ENCODE data around the gene KMT2C.

The KMT2C gene

GRCh38 chr7:152193880-152194279 lies 241.9 kb downstream of the KMT2C start:
- DNase-seq: no peak

DNA sequence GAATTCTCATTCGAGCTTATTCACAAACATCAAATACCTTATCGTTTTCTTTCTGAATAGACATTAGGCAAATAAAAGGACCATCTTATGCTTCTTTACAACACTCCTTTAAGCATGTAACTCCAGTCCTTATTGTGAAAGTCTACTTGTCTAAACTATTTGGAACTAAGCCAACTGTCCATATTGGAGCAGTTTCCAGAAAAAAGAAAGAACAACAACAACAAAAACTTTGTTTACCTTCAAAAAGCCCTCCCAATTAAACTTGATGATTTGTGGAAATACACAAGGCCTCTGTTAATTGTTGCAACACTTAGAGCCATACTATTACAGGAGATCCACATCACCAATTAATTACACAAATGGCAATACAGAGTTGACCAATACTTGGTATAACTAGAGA lies 246.7 kb downstream of the KMT2C start:
- no peak for DNase-seq

- DNase-seq: no peak
Observed at GRCh38 chr7:152185558-152185957, 250.2 kb downstream of the KMT2C start.

DNA sequence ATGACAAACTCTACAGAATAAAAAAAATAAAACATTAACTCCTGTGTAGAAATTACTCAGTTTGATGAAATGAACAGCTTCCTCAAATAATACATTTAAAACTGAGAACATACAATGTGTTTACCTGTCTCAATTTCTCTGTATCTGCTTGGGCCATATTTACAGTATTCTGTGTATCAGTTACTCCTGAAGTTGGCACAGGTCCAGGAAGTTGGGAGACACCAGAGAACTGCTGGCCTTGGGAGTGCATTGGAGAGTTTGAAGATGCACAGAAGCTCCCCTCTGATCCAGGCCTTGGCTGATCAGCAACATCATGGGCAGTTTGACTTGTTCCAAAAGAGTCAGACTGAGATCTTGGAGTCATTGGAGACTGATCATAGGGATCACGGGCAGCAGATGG lies 255.2 kb downstream of the KMT2C start:
- no peak for DNase-seq

- no peak for DNase-seq
Observed at GRCh38 chr7:152180048-152180447, 255.8 kb downstream of the KMT2C start.

DNA sequence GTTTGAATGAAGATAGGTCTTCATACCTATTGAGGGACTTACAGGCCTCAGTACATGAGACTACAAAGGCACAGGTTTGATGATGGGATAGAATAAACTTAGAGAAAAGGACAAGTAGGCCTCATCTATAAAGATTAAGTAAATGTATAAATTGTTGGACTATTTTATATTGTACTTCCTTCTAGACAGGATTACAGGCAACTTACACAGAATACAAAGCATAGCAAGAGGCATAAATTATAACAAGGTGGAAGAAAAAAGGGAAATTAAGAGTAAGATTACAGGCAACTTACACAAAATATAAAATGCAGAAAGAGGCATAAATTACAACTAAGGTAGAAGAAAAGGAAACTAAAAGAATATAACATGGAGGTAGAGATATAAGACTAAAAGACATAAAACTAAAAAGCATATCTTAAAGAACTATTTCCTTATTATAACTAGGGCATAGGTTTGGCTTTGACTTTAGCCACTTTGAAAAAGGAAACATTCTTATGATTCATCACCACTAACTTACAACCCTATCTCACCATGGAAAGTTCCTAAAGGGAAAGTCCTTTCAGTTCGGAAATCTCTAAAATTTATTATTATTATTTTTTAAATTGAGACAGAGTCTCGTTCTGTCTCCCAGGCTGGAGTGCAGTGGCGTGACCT lies 257.3 kb downstream of the KMT2C start:
- DNase-seq: no peak

DNA sequence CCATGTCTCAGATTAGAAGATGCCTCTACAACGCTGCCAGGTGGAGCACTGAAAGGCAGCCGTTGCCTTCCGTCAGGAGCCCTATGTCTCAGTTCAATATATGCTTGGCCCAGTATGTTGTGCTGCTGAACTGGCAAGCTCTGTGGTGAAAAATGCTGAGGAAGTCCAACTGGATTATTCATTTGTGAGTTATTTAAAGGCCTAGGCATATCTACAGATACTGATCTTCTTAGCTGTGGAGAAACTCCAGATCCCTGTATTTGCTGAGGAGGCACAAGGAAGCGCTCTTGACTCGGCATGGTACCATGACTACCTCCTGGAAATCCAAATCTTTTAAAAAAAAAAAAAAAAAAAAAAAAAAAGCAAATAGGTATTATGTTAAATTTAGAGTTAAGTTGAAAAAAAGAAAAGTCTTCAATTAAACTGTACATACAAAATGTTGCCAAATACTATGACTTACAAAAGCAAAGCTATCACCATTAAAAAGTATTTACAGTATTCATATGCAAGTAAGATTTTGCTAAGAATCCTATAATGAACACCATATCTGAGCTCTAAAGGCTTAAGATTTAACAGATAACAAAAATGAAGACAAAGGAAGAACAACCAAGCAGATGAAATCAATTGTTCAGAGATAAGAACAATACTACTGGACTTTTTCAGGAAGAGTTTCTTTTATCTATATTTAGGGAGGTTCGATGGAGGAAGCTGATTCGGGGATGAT lies 258.0 kb downstream of the KMT2C start:
- no peak for DNase-seq

DNA sequence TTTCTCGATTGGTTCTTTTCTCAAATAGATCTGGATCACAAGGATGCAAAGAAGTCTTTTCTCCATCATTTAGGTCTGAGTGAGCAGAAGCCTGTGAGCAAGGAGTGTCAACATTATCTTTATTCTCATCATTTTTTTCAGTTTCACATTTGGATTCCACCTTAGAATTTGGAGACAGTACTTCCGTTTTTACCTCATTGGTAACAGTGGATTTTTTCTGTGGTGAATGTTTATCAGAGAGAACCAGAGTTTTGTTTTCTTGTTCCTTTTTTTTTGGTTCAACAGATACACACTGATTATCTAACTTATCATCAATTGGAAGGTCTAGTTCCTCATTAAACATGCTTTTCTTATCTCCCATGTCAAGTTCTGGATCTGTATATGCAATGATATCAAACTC lies 259.0 kb downstream of the KMT2C start:
- DNase-seq: no peak

DNA sequence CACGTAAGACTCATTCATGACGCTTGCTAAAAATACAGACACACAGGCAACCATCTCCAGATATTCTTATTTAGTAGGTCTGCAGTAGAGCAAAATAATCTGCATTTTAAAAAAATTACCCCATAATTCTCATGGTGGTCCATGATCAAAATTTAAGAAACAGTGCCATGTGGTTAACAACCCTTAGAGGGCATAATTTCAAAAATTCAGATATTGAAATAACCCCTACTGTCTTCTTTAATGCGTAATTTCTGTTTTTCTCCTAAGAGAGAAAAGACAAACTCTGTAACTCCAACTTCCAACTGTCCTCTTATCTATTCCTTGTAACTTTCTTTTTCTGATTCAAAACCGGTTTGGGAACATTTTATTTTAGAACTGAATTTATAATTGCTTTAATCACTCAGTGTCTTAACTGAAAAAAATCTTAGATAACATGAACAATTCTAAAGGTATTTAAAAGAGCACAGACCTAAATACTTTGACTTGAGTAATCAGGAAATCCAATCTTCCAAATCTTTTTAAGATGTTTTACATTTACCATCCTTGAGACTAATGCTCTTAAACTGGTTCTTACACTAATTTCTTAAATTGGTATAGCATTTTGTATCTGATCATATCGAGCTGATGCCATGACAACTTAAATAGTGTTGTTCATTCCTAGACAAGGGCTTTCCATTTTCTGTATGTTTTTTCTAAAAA lies 262.3 kb downstream of the KMT2C start:
- no peak for DNase-seq

DNA sequence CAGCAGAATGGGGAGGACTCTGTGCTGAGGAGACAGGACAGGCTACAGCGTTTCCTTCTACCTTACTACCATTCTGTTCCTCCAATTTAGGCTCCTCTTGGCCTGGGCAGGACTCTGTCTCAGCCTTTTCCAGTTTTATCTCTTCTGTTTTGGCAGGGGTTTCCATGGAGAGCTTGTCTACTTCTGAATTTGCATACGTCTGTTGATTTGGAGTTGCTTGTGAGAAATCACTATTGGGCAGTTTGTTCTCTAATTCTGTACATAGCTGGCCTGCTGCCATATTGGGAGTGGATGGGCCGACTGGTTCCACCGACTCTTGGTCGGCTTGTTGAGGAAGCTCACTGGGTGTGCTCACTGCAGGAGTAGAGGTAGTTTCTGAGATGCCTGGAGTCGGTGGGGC lies 273.5 kb downstream of the KMT2C start:
- no peak for DNase-seq

DNA sequence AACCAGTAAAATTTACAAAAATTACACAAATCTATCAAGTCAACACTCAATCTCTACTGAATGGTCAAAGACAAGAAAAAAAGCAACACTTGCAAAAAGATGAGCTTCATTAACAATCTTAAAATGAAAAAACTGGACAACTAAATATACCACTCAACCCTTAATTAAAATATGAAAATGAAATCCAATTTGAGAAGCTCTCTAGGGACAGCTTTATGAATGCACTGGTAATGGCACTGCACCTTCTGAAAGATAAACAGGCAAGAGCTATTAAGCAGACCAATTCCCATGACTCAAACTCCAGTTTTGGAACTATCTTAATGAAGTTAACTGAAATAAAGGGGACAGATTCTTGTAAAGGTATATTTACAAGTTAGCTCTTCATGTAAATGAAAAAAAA lies 274.6 kb downstream of the KMT2C start:
- DNase-seq: no peak

DNA sequence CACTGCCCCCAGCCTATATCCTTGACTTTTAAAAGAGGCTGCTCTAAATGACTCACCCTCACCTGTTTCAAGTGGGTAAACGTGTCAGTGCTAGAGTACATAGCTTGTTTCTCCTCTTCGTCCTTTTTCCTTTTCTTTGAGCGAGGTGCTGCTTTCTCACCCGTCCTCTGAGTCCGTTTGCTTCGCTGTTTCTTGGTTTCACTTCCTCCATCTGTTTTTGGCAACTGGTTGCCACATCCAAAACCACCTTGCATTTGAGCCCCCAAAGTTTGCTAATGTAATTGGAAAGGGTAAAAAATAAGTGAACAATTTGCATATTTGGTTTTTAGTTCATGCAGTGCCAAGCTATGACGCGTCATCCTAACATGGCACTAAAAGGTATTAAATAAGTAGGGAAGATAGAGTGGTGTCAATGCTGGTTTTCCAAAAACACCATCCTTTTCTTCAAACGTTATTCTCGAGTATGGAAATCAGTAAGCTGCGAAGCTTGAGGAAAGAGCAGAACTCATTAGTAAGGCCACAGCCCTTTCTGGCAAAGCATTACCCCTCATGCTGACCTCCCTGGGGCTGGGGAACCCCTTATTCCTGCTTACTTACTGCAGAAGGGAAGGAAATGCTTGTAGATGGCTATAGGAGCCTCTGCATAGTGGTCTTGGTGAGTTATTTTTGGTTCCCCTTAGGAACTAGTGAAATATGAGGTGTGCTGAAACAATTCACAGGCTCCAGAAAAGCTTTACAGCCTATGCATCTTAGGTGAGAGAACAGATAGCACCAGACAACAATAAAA lies 276.8 kb downstream of the KMT2C start:
- DNase-seq: no peak

GRCh38 chr7:152152267-152152666 lies 283.5 kb downstream of the KMT2C start:
- DNase-seq: no peak

DNA sequence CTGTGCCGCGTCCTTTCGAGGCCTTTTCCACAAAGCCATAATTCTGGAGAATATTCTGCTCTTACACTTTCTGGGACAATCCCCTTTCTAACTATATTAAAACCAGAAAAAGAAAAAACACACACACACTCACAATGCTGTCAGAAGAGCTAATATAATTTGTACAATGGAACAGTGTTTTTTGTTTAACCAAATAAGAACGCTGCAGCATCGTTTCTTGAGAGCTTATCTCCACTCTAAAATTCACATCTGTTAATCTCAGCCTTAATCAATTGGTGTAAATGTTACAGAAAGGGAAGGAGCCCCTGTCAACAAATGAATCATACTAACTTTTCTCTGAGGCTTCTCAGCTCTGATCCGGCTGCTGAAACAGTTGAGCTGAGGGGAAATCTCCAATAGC lies 286.4 kb downstream of the KMT2C start:
- DNase-seq: no peak

DNA sequence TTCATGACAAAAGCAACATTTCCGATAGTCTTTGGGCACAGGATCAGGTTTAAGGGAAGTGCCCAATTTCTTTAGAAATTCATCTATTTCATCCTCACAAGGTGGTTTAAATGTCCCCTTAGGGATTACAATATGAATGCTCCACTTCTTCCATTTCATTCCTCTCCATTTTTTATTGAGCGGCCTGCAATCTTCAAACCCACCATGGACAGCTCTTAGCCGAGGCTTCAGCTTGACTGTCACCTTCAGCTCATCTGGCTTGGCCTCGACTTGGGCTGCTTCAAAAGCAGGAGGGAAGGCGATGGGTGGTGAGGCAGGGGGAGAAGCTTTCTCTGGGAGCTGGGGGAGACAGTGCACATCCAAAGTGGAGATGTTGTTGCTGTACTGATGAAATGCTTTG lies 287.1 kb downstream of the KMT2C start:
- no peak for DNase-seq

- DNase-seq: peak; percentile 4
Observed at GRCh38 chr7:152145853-152146466, 289.8 kb downstream of the KMT2C start.

- DNase-seq: no peak
Observed at GRCh38 chr7:152144557-152145245, 291.1 kb downstream of the KMT2C start.

- DNase-seq: no peak
Observed at GRCh38 chr7:152142976-152143595, 292.7 kb downstream of the KMT2C start.

GRCh38 chr7:152140560-152140959 lies 295.2 kb downstream of the KMT2C start:
- no peak for DNase-seq

GRCh38 chr7:152140067-152140466 lies 295.7 kb downstream of the KMT2C start:
- no peak for DNase-seq

DNA sequence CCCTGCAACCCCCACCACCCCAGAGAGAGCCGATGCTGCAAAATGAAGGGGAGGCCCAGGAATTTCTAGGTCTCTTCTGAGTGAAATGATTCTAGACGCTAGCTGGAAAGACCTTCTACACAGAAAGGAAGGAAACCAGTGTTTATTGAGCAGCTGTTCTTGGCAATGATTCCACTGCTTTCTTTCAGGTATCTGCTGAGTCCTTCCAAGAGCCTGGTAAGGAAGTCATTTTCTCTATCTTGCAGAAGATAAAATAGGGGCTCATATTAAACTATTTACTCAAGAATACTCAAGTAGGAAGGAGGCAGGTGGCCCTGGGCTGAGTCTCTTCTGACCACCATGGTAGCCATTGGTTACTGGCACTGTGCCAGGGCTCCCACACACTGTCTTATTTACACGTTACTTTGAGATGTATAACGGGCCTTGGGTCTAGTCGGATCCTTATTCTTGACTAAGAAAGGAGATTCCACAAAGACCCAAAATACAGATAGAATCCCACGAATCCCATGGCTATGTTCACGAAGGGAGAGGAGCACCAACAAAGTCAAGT lies 298.3 kb downstream of the KMT2C start:
- no peak for DNase-seq

DNA sequence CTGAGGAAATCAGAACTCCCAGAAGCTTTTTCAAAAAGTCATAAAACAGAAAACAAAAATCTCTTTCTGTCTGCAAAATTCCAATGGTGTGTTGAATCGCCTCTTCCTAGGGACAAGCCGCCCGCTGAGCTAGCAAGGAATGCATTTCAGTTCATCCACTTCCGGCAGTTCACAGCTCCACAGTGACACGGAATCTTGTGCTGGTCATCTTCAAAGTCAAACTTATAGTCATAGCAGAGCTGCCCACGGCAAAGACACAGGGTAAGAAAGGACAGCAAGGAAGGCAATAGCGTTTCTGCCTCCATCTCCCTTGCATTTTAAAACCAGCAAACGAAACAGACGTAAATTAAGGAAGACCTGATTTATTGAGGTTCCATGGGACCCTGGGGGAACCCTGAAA lies 299.1 kb downstream of the KMT2C start:
- no peak for DNase-seq
